AG09319 (cell line): ENCODE data around the gene TMEM154.

Source experiments
- DNase-seq: peaks from one replicate; pipeline ENCODE4 v3.0.0-alpha.2; 2010; ENCODE audit warnings: low read depth; ENCODE audit errors: extremely low read depth
- CTCF ChIP-seq: IDR thresholded peaks from 2 replicates; pipeline ENCODE4 v1.5.1; 2011; ENCODE audit warnings: low read depth, mild to moderate bottlenecking, inconsistent platforms, low read length, moderate library complexity

The TMEM154 gene

GRCh38 chr4:152651473-152652060 lies 28.2 kb downstream of the TMEM154 start:
- no peak for TF ChIP-seq CTCF
- DNase-seq, result no peak

GRCh38 chr4:152646221-152646620 lies 33.6 kb downstream of the TMEM154 start:
- no peak for DNase-seq
- no peak for TF ChIP-seq CTCF

- TF ChIP-seq CTCF, result no peak
- no peak for DNase-seq
These were observed 35.7 kb downstream of the TMEM154 start for GRCh38 chr4:152644130-152644529.

GRCh38 chr4:152643153-152644035 lies 36.4 kb downstream of the TMEM154 start:
- no peak for TF ChIP-seq CTCF

GRCh38 chr4:152640058-152640921 lies 39.5 kb downstream of the TMEM154 start:
- TF ChIP-seq CTCF, result peak; percentile 48
- no peak for DNase-seq

More at GRCh38 chr4:152643153-152644035, 36.4 kb downstream of the TMEM154 start:
- DNase-seq, result no peak

- DNase-seq, result no peak
- TF ChIP-seq CTCF, result no peak
These were observed 43.9 kb downstream of the TMEM154 start for GRCh38 chr4:152635851-152636250.
